Urothelium cell line (cell line): ENCODE measurements around the gene C16orf87.
A peak's percentile ranks its signal among the peaks of the same experiment; 100 is the strongest.

Experiments
- DNase-seq: peaks from one replicate; pipeline ENCODE4 v3.0.0; 2011; ENCODE audit warnings: low spot score, mixed read lengths
- FAIRE-seq: peaks from 2 replicates; lab custom pipeline; 2011; peaks lifted over from hg19 to GRCh38; lab: Jason Lieb, UNC

The C16orf87 gene

DNA sequence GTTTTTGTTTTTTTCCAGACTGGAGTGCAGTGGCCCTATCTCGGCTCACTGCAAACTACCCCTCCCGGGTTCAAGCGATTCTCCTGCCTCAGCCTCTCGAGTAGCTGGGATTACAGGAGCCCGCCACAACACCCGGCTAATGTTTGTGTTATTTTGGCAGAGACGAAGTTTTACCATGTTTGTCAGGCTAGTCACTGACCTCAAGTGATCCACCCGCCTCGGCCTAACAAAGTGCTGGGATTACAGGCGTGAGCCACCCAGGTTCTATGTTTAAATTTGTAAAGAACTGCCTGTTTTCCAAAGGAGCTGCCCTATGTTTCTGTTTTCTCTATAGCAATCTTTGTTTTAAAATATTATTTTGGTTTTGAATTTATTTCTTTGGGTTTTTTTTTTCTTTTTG, 13.8 kb upstream of the C16orf87 start:
- FAIRE-seq (no peak), DNase-seq (no peak)

DNA sequence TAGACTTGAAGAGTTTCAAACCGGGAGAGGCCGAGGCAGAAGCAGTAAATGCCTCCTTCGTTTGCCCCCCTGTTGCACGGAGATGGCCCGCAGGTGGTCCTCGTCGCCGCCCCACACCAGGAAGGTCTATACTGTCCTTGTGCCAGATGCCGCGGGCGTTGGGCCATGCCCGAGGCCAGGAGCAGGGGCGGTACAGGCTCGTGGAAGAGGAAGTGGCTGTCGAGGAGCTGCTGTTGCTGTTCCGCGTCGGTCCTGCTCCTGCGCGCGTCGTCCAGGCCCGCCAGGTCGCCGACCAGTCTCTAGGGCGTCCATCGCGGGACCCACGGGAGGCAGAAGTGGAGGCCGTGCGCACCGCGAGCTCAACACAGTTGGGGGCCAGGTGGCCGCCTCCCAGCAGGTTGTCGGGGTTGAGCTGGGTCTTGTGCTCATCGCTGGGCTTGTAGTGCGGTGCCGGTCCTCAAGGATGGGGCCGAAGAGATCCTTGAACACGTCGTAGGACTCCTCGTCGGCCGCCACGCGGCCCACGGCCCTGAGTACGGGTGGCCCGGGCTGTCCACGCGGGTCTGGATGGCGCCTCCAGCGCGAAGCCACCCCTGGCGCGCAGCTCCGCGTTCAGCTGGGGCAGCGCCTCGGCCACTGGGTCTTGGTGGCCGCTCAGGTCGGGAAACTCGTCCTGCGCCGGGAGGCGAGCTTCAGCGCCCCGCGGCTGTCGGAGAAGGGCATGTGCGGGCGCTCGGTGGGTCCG, 13.1 kb upstream of the C16orf87 start:
- no peak for DNase-seq
- no peak for FAIRE-seq

DNA sequence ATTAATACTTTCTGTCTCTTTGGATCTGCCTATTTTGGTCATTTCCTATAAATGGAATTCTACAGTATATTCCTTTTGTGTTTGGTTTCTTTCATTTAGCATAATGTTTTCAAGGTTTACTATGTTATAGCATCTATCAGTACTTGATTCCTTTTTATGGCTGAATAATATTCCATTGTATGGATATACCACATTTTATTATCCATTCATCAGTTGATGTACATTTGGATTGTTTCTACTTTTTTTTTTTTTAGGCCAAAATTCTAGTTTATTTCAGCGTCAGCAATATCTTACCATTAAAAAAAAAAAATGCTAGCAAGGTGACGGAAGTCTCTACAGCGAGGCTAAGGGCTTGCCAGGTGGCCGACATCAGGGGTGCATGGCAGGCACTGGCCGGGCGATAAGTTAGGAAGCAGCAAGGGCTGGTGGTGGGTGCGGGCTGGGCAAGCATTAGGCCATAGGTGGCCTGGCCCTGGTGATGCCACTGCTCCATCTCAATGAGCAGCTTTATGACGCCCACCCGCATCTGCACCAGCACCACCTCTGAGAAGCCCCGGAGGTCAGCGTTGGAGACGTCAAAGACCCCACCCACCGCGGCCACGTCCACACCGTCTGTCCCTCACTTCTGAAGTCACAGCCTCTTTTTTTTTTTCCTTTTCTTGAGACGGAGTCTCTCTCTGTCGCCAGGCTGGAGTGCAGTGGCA, 11.4 kb upstream of the C16orf87 start:
- DNase-seq (no peak), FAIRE-seq (no peak)

DNA sequence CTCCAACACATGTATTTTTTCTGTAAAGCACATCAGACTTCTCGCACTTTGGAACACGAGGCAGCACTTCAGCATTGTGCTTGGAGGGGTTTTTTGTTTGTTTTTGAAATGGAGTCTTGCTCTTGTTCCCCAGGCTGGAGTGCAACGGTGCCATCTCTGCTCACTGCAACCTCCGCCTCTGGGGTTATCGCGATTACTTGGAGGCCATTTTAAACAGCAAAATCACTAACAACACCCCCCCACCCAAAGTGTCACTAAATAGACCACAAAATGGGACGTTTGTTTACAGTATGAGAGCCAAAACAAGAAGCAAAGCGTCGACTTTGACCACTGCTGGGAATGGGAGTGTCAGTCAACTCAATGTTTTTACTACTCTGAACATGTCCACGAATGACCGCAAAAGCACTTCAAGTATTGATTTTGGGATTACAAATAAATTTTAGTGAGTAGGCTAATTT, 9.0 kb upstream of the C16orf87 start:
- FAIRE-seq (no peak), DNase-seq (no peak)

DNA sequence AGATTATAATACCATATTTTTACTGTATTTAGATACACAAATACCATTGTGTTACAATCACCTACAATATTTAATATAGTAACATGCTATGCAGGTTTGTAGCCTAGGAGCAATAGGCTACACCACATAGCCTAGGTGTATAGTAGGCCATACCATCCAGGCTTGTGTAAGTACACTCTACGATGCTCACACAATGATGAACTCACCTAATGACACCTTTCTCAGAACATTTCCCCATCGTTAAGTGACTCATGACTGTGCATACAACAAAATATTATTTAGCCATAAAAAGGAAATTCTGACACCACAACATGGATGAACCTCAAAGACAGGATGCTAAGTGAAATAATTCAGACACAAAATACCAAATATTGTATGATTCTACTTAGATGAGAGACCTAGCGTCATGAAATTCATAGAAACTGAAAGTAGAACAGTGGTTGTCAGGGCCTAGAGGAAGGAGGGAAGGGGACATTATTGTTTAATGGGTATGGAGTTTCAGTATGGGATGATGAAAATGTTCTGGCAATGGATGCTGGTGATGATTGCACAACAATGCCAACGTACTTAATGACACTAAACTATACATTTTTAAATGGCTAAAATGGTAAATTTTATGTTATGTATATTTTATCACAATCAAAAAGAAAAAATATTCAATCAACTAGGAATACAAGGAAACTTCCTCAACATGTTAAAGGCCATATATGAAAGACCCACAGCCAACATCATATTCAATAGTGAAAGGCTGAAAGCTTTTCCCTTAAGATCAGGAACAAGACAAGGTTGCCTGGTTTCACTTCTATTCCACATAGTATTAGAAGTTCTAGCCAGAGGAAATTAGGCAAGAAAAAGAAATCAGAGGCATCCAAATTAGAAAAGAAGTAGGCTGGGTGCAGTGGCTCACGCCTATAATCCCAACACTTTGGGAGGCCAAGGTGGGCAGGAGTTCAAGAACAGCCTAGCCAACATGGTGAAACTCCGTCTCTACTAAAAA, 5.9 kb upstream of the C16orf87 start:
- FAIRE-seq: no peak
- DNase-seq: no peak

DNA sequence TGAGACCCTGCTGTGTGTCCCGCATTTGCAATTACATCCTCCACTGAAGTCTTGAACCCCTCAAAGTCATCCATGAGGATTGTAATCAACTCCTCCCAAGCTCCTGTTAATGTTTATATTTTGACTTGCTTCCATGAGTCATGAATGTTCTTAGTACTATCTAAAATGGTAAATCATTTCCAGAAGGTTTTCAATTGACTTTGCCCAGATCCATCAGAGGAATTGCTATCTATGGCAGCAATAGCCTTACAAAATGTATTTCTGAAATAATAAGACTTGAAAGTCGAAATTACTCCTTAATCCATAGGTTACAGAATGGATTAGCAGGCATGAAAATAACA, 2.5 kb upstream of the C16orf87 start:
- FAIRE-seq (no peak), DNase-seq (no peak)

DNA sequence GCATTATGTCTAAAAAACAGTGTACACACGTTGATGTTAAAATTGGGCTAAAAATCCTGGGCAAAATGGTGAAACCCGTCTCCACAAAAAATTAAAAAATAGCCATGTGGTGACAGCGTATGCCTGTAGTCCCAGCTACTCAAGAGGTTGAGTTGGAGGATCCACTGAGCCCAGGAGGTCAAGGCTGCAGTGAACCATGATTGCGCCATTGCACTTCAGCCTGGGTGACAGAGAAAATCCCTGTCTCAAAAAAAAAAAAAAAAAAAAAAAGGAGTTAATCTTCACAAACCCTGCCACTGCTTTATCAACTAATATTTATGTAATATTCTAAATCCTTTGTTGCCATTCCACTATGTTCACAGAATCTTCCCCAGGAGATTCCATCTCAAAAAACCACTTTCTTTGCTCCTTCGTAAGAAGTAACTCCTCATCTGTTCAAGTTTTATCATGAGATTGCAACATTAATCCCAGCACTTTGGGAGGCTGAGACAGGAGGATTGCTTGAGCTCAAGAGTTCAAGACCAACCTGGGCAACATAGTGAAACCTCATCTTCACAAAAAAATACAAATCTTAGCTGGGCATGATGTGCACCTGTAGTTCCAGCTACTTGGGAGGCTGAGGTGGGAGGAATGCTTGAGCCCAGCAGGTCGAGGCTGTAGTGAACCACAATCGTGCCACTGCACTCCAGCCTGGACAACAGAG, 1.9 kb upstream of the C16orf87 start:
- DNase-seq: no peak
- no peak for FAIRE-seq

DNA sequence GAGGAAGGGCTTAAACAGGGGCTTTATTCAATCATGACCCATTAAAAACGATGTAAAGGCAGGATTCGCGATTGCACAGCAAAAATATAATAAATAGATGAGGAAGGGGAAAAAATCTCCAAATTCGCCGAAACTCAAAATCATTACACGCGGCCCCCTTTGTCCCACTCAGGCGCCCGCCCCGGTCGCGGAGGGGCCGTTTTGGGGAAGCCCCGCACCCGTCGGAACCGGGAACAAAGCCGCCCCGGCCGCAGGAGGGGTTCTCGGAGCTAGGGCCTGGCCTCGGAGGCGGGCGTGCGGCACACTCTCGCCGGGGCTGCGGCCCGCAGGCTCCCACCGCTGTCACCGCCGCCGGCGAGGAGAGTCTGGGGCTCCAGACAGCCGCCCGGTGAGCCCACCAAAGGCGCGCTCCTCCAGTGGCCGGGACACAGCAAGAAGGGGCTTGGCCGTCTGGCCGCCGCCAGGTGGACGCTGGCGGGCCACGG, 521 bp downstream of the C16orf87 start:
- FAIRE-seq (no peak), DNase-seq (peak; percentile 32)

DNA sequence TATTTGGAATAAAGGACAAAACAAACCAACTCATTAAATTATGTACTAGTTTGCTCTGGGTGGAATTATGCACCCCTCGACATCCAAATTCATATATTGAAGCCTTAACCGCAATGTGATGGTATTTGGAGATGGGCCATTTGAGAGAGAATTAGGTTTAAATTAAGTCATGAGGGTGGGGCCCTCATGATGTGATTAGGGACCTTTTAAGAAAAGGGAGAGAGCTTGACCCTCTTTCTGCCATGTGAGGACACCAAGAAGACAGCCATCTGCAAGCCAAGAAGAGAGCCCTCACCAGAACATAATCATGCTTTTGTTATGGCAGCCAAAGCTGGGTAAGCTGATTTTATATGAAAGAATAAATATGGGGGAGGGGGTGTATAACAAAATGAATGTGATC, 2.0 kb downstream of the C16orf87 start:
- DNase-seq: no peak
- no peak for FAIRE-seq

DNA sequence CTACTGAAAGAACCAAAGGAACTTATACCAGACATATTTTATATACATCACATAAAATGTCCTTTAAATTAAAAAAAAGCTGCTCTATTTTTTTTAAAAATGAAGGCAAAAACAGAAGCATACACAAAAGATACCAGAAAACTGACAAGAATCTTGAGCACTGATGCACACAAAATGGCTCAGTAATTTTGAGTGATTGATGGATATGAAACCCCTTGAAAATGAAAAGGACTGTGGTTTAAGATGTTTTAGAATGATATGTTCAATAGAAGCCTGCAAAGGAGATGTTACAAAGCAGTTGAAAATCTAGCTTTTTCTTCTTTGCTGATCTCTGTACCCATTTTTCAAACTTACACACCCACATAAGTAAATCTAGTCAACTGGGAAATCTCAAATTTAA, 2.7 kb downstream of the C16orf87 start:
- DNase-seq: no peak
- FAIRE-seq: no peak

DNA sequence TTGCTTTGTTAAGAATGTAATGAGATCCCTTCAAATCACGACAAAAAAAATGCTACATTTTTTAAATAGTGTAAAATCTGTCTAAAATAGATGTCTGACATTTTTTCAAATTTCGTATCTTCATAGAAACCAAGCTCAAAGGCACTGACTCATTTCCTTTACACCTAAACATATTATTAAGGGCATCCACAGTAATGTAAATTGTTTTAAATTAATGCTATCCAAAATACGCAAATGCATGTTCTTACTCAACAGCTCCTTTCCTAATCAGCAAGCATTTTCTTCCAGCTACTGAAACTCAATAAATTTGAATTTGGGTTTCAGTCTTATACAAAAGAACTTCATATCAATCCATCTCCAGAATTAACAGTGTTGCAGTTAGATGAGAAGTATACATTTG, 4.3 kb downstream of the C16orf87 start:
- no peak for DNase-seq
- FAIRE-seq: no peak

DNA sequence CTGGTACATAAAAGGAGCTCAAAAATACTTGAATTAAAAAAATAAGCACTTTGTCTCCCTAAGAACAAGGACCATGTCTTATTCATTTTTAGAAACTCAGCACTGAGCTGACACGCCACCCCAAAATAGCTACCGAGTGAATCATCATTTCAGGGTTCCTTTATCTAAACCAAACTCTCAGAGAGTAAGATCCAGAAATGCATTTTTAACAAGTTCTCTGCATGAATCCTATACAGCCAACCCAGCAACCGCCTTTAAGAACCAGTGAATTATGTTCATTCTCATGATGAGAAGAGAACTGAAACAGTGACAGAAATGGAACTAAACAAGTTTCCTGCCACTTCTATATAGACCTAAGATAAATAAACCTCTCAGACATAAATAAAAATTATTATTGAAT, 8.7 kb downstream of the C16orf87 start:
- DNase-seq (no peak), FAIRE-seq (no peak)

DNA sequence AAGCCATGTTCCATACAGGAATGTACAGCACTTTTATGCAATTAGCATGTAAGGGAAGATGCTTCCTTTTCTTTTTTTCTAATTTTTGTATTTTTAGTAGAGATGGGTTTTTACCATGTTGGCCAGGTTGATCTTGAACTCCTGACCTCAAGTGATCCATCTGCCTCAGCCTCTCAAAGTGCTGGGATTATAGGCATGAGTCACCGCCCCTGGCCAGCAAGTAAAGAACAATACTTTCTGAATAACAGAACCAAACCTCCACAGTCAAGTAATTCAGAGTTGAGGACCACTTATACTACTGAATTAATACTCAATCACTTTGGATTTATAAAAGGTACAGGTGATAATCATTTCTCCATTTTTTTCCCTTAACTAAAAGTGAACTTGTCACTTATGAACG, 13.0 kb downstream of the C16orf87 start:
- no peak for DNase-seq
- no peak for FAIRE-seq

DNA sequence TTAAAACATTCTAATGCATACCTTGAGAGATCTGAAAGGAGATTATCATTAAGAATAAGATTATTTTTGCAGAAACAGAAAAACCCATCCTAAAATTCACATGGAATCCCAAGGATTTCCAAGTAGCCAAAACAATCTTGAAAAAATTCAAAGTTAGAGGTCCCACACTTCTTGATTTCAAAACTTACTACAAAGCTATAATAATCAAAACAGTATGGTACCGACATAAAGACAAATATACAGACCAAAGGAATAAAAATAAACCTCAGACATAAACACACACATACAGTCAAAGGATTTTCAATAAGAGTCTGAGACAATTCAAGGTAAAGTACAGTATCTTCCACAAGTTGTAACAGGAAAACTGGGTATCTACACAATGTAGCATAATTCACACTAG, 16.2 kb downstream of the C16orf87 start:
- no peak for DNase-seq
- FAIRE-seq: no peak

DNA sequence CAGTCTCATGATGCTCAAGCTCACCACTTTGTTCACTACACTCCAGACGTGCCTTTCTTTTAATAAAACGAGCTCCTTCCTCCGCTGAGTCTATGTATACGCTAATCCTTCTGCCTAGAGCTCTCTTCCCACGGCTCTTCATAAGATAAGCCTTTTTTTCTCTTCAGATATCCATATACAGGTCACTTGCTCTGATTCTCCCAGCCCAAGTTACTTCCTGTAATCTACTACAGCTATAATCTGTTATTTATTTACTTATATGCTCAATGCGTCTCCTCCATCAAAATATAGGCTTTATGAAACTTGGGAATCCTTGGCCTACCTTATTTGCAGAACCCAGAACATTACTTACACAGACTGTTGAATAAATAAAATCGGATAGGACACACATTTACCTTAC, 17.4 kb downstream of the C16orf87 start:
- DNase-seq: no peak
- no peak for FAIRE-seq

DNA sequence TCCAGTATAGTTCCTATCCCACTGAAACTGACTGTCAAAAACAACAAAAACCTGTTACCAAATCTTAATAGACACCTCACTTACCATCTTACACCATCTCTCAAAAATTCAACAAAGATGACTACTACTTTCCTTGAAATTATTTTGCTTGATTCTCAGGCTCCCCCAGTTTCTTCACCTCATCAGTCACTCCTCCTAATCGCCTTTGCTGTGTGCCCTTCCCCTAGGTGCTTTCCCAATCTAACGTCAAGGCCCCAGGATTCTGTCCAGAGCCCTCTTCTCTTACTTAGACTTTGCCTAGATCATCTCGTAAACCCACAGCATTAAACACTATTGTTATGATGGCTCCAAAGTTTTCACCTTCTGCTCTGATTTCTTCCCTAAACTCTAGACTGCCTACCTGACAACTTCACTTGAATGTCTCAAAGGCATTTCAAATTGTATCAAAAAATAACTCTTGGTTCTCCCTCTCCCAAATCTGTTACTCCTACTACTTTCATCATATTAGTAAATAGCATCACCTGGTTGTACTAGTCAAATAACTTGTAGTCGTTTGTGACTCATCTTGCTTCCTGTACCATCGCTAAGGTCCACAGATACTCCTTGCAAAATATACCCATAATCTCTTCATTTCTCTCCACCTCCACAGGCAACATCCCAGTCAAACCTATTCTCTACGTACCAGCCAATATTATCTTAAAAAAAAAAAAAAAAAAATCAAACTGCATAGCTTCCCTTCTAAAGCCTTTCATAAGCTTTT, 18.0 kb downstream of the C16orf87 start:
- FAIRE-seq (no peak), DNase-seq (no peak)

DNA sequence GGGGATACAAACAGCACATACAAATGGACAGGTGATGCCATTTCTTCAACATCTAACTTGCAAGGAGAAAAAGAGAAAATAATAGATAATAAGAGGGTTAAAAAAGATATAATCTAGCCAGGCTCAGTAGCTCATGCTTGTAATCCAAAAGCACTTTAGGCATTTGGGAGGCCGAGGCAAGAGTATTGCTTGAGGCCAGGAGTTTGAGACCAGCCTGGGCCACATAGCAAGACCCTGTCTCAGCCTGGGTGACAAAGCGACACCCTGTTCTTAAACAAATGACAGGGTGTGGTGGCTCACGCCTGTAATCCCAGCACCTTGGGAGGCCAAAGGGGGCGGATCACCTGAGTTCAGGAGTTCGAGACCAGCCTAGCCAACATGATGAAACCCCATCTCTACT, 19.3 kb downstream of the C16orf87 start:
- DNase-seq (no peak), FAIRE-seq (no peak)

DNA sequence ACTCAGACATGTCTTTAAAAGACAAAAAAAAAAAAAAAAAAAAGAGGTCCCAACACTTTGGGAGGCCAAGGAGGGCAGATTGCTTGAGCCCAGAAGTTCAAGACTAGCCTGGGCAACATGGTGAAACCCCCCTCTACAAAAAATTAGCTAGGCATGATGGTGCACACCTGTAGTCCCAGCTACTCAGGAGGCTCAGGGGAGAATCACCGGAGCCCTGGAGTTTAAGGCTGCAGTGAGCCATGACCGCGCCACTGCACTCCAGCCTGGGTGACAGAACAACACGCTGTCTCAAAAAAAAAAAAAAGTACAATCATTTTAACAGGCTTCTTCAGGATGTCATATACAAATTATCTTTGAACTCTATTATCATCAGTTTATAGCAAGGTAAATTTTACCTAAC, 22.0 kb downstream of the C16orf87 start:
- FAIRE-seq (no peak), DNase-seq (no peak)

DNA sequence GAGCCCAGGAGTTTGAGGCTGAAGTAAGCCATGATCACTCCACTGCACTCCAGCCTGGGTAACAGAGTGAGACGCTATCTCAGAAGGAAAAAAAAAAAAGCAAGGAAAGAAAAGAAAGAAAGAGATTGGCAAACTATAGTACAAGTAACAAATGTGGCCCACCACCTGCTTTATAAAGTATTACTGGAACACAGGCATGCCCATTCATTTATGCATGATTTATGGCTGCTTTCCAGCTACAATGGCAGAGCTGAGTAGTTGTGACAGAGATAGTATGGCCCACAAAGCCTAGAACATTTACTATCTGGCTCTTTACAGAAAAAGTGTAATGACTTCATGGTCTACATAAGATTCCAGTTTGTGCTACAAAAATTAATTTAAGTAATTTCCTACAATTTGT, 23.6 kb downstream of the C16orf87 start:
- FAIRE-seq (no peak), DNase-seq (no peak)

DNA sequence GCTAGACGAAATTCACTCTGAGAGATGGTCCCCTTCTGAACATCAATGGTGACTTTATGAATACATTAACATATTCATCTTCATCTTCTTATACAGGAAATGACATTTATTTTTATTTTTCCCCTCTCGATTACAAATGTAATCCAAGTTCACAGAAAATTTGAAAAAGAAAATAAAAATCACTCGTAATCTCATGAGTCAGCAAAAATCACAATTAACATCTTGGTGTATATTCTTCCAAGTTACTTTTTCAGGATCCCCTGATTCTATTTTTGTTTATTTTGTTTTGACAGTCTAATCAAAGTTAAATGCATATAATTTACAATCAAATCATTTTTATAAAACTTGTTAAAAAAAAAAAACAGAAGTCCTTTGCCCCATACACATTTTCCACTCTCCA, 27.6 kb downstream of the C16orf87 start:
- FAIRE-seq (no peak), DNase-seq (no peak)
